ENCODE measurements around the gene ZNF516.

Gene ZNF516

GRCh38 chr18:76374330-76375281, 120.4 kb downstream of the ZNF516 start:
- no peak for DNase-seq (ENCODE audit: extremely low read depth, low read depth)
- no peak for TF ChIP-seq CTCF (IDR thresholded peaks at IDR 0.05; ENCODE audit: low read depth, low read length)

GRCh38 chr18:76373297-76373696, 121.7 kb downstream of the ZNF516 start:
- no peak for TF ChIP-seq CTCF (IDR thresholded peaks at IDR 0.05; ENCODE audit: low read depth, low read length)
- no peak for DNase-seq (ENCODE audit: extremely low read depth, low read depth)

GRCh38 chr18:76371301-76372203, 123.5 kb downstream of the ZNF516 start:
- no peak for TF ChIP-seq CTCF (IDR thresholded peaks at IDR 0.05; ENCODE audit: low read depth, low read length)
- no peak for DNase-seq (ENCODE audit: extremely low read depth, low read depth)

- DNase-seq (ENCODE audit: extremely low read depth, low read depth) = no peak
- TF ChIP-seq CTCF (IDR thresholded peaks at IDR 0.05; ENCODE audit: low read depth, low read length) = no peak
These were observed 124.4 kb downstream of the ZNF516 start for GRCh38 chr18:76370686-76371085.

- no peak for DNase-seq (ENCODE audit: extremely low read depth, low read depth)
- TF ChIP-seq CTCF (IDR thresholded peaks at IDR 0.05; ENCODE audit: low read depth, low read length) = no peak
These were observed 124.8 kb downstream of the ZNF516 start for GRCh38 chr18:76370201-76370600.

- no peak for DNase-seq (ENCODE audit: extremely low read depth, low read depth)
- no peak for TF ChIP-seq CTCF (IDR thresholded peaks at IDR 0.05; ENCODE audit: low read depth, low read length)
These were observed 125.3 kb downstream of the ZNF516 start for GRCh38 chr18:76369791-76370190.

- DNase-seq (ENCODE audit: extremely low read depth, low read depth) = no peak
- no peak for TF ChIP-seq CTCF (IDR thresholded peaks at IDR 0.05; ENCODE audit: low read depth, low read length)
These were observed 126.1 kb downstream of the ZNF516 start for GRCh38 chr18:76368976-76369375.

Data from AG09319 (cell line).